Mesodermal cell (in vitro differentiated cells): Measurements from ENCODE around the gene CCDC38. TPM values are rescaled to one million over a fixed set of nuclear protein-coding genes. Genes with fewer than 3 reads are reported as not detected.

Experiments
- H3K27ac ChIP-seq: 2 replicates; pipeline ENCODE4 v1.7.0; 2013; ENCODE audit warnings: mild to moderate bottlenecking, low read depth, low read length, moderate library complexity; ENCODE audit not compliant: severe bottlenecking
- H3K36me3 ChIP-seq: 2 replicates; pipeline ENCODE4 v1.7.1; 2013; ENCODE audit warnings: mild to moderate bottlenecking, low read length, moderate library complexity; ENCODE audit not compliant: control insufficient read depth, insufficient read depth
- H3K4me1 ChIP-seq: one replicate; pipeline ENCODE4 v1.7.1; 2013; ENCODE audit warnings: mild to moderate bottlenecking, low read length; ENCODE audit not compliant: insufficient read depth, control insufficient read depth, poor library complexity, severe bottlenecking
- H3K4me3 ChIP-seq: 2 replicates; pipeline ENCODE4 v1.7.0; 2013; ENCODE audit warnings: low read length, control low read depth, mild to moderate bottlenecking; ENCODE audit not compliant: insufficient read depth, poor library complexity, severe bottlenecking; ENCODE audit errors: extremely low read depth
- H3K9me3 ChIP-seq: 2 replicates; pipeline ENCODE4 v1.7.1; 2013; ENCODE audit warnings: mild to moderate bottlenecking, low read length, moderate library complexity; ENCODE audit not compliant: control insufficient read depth
- WGBS, 2 experiments: methylation state at CpG; one replicate each; pipeline ENCODE4 v1.1.5; 2013; ENCODE audit warnings: missing lambda C conversion rate in 2 of 2; ENCODE audit not compliant: insufficient coverage in 2 of 2; 5-methylcytosine and 5-hydroxymethylcytosine counted together
- polyA plus RNA-seq, 2 experiments: library from polyadenylated mRNA; stranded (reverse); fragments of 50-300 nt; gene quantifications; one replicate each; pipeline ENCODE4 v1.2.3, GENCODE V29; 2013

CCDC38 gene
- polyA plus RNA-seq (2013, experiment 1 of 2): not detected
- polyA plus RNA-seq (2013, experiment 2 of 2): not detected

DNA sequence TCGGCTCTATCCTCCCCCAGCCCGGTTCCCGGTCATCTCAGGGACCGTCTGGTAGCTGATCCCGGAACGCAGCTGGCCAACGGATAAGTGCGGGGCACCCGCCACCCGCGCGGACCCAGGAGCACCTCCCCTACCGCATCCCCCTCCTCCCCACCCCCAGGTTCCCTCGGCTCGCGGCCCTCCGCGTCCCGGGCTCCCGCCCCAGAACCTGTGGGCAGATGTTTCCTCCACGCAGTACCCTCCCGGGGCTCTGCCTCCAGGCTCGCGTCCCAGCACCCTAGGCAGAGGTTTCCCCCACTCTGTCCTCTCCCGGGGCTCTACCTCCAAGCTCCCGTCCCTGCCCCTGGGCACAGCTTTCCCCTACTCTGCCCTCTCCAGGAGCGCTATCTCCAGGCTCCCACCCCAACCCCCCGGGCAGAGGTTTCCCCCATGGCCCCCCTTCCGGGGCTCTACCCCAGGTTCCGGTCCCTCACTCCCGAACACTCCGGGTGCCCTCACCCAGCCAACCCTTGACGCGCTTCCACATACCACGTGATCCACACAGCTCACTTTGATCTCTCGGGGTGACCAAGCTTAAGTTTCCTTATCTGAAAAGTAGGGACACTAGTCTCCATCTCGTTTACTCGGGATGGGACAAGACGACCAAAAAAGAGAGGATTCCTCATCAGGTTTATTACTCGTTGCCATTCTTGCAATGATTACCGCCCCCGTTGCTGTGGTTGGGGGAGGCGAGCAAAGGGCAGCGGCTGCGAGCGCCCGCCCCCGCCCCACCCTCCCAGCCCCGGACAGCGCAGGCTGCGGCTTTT lies at the start of gene CCDC38:
Gene CCDC38 (minus strand): TSS at position 91 of the 806 bp plus-strand sequence. CDS start 6,105 bp downstream, outside the sequence.
- no peaks in the 10 kb centered on the region for H3K36me3 ChIP-seq
- H3K9me3 ChIP-seq: no peaks in the 10 kb centered on the region
- 0% methylated on average over 25 of the region's 51 CpGs for WGBS, 2 experiments
- H3K4me1 ChIP-seq: peaks cover 5% of the 10 kb centered on the region
- peak within 1 kb of the TSS; percentile 68 for H3K4me3 ChIP-seq
- H3K27ac ChIP-seq: peak within 1 kb of the TSS; percentile 10

DNA sequence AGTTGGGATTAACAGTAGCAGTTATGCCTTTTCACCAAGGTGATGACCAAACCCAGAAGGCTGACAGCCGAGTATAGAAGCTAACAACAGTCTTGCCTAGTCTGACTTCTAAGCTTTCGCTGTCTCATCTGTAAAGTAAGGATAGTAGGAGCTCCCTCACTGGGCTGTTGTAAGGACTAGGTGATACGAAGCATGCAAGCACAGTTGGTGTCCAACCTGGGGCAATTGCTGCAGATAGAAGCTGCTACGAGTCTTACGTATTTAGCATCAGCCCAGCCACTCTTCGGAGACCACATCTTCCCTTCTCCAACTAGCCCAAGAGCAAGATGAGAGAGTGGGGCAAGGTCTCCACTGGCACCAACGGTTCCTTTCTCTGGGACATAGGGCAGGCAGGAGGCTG lies 47.7 kb upstream of the CCDC38 start:
- 74 to 83% methylated on average over 2 to 5 of the region's 7 CpGs for WGBS, 2 experiments
- H3K4me1 ChIP-seq: no peaks in the 10 kb centered on the region
- H3K27ac ChIP-seq: no peak overlapping the region
- no peaks in the 10 kb centered on the region for H3K9me3 ChIP-seq
- no peaks in the 10 kb centered on the region for H3K36me3 ChIP-seq
- H3K4me3 ChIP-seq: no peak overlapping the region

GRCh38 chr12:95989504-95990123 lies 47.2 kb upstream of the CCDC38 start:
- Histone ChIP-seq H3K9me3 (no peaks in the 10 kb centered on the region), H3K36me3 (no peaks in the 10 kb centered on the region), H3K4me3 (no peak overlapping the region), H3K27ac (no peak overlapping the region), H3K4me1 (no peaks in the 10 kb centered on the region)
- 91 to 96% methylated on average over 1 to 4 of the region's 4 CpGs for WGBS, 2 experiments

- Histone ChIP-seq H3K27ac (no peak overlapping the region), H3K36me3 (no peaks in the 10 kb centered on the region), H3K4me3 (no peak overlapping the region), H3K9me3 (no peaks in the 10 kb centered on the region), H3K4me1 (no peaks in the 10 kb centered on the region)
- WGBS, 2 experiments: 81 to 92% methylated on average over 5 to 8 of the region's 11 CpGs
These were observed 46.3 kb upstream of the CCDC38 start for GRCh38 chr12:95988506-95989275.

DNA sequence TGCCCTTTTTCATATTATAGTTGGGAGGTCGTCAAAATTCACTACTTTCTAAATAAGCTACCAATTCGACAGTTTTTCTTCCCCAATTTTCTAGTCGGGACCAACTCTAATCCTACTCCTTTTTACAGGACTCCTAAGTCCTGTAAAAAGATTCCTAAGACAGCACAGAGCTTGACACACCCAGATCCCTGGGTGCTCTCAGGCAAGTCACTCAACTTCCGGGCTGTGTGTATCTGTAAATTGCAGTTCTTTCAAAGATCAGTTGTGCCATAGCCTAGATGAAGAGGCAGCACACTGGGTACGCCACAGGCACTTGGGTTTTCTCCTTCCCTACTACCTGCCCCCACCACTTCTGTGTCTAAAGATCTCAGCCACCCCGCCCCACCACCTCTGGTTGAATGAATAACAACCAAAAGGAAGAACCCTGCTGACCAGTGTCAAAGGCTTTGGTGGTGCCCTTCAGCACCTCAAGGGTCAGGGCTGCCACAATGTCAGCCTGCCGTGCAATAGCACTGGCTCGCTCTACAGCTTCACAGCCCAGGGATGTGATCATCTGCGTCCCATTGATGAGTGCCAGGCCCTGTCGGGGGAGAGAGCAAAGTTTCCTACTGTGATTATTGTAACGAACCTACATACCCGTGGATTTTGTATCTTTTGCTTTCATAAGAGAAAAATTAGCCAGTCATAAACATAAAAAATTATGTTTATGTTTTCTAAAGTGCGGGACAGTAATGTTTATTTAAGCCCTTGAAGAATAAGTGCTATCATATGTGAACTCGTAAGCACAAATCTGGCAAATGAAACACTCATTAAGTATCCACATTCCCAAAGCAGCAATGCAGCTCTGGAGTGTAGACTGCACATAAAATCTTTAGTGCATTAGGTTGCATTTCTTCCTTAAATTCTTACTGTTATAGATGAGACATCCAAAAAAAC lies 44.5 kb upstream of the CCDC38 start:
- Histone ChIP-seq H3K9me3 (no peaks in the 10 kb centered on the region), H3K4me3 (no peak overlapping the region), H3K36me3 (no peaks in the 10 kb centered on the region), H3K27ac (no peak overlapping the region), H3K4me1 (no peaks in the 10 kb centered on the region)
- WGBS, 2 experiments: 56 to 57% methylated on average over 7 to 8 of the region's 14 CpGs

DNA sequence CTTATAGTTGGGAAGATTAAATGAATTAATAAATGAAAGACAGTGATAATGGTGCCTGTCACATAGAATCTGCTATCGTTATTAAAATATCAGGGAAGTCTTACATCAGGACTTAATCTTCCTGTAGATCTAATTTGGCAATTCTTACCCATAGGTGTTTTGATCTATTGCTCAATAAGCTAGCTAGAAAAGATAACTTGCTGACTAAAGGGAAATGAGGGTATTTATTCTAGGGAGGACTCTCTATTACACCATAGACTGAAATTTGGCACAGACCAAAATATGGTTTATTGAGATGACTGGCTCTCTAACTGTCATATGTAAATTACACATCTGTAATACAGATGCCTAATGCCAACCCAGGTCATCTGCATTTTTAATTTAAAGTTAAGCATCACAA lies 42.3 kb upstream of the CCDC38 start:
- Histone ChIP-seq H3K4me3 (no peak overlapping the region), H3K36me3 (no peaks in the 10 kb centered on the region), H3K9me3 (no peaks in the 10 kb centered on the region), H3K4me1 (no peaks in the 10 kb centered on the region), H3K27ac (no peak overlapping the region)
- WGBS, 2 experiments: 100% methylated on average over 1 of the region's 1 CpG; no CpG with 5 or more reads in 1 of the 2 experiments

DNA sequence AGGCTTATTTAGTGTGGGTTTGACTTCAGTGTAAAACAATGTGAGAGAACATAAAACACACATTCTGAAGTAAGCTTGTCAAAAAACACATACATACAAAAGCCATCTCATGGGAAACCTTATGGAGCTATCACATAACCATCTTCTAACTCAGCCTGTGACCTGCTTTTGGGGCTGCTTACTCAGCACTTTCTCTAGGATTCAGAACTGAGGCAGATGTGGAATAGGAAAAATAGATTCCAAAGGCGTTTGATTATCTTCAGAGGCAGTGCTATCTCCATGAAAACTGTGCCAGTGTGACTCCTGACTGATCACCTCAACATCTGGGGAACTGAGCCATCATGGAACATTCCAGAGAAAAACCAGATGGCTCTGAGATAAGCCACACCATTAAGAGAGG lies 40.2 kb upstream of the CCDC38 start:
- no peak overlapping the region for H3K4me3 ChIP-seq

DNA sequence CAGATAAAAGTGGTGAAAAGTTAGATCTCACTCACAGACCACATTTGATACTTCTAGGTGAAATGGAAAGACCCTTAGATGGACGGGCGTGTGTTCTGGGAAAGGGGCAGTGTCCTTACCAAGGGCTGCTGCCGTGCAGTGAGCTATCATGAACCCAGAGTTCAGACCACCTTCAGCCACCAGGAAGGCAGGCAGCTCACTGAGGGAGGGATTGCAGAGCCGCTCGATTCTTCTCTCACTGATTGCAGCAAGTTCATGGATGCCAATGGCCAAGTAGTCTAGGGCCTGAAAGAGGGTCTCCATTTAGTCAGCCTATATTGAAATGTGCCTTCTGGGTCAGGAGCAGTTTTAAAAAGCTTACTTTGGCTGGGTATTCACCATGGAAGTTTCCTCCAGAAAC lies 38.0 kb upstream of the CCDC38 start:
- Histone ChIP-seq H3K9me3 (no peaks in the 10 kb centered on the region), H3K4me3 (no peak overlapping the region), H3K36me3 (no peaks in the 10 kb centered on the region), H3K4me1 (no peaks in the 10 kb centered on the region), H3K27ac (no peak overlapping the region)
- 96 to 98% methylated on average over 5 of the region's 5 CpGs for WGBS, 2 experiments

More for the DNA sequence above, 40.2 kb upstream of the CCDC38 start:
- Histone ChIP-seq H3K9me3 (no peaks in the 10 kb centered on the region), H3K36me3 (no peaks in the 10 kb centered on the region), H3K4me1 (no peaks in the 10 kb centered on the region), H3K27ac (no peak overlapping the region)
- WGBS, 2 experiments: 71 to 100% methylated on average over 1 of the region's 1 CpG

GRCh38 chr12:95978774-95979173 lies 36.4 kb upstream of the CCDC38 start:
- no peaks in the 10 kb centered on the region for H3K4me1 ChIP-seq
- H3K27ac ChIP-seq: no peak overlapping the region
- no peaks in the 10 kb centered on the region for H3K9me3 ChIP-seq
- no peaks in the 10 kb centered on the region for H3K36me3 ChIP-seq
- H3K4me3 ChIP-seq: no peak overlapping the region
- 92% methylated on average over 2 of the region's 3 CpGs; no CpG with 5 or more reads in 1 of the 2 experiments for WGBS, 2 experiments

GRCh38 chr12:95978351-95978750 lies 35.9 kb upstream of the CCDC38 start:
- Histone ChIP-seq H3K4me1 (no peaks in the 10 kb centered on the region), H3K27ac (no peak overlapping the region)
- WGBS, 2 experiments: 95 to 97% methylated on average over 3 to 5 of the region's 5 CpGs

More at GRCh38 chr12:95978351-95978750, 35.9 kb upstream of the CCDC38 start:
- Histone ChIP-seq H3K36me3 (no peaks in the 10 kb centered on the region), H3K9me3 (no peaks in the 10 kb centered on the region), H3K4me3 (no peak overlapping the region)
